Cardiac septum (tissue), 1 donor: ENCODE data around the gene RIOK3. TPM values are rescaled to one million over a fixed set of nuclear protein-coding genes. Genes with fewer than 3 reads are reported as not detected.
"Not testable (repeated sequence)": the region's sequence is repeated elsewhere in the genome, so short reads cannot be mapped to it uniquely, and the experiment has no call there.

Source experiments
- DNase-seq: peaks from one replicate; pipeline ENCODE4 v3.0.0-alpha.2; 2020; ENCODE audit warnings: low spot score
- intact Hi-C: fragments of 100-400 bp; cut with DNase I; formaldehyde crosslinking; loops from one replicate; pipeline ENCODE4 v1.14.0; 2022
- total RNA-seq: library from RNA; stranded (reverse); fragmentation: NEBNext Ultra II Directional; extraction: Animal tissue kit (Norgen Biotek cat#: 25700); gene quantifications from one replicate; pipeline ENCODE4 v1.2.1, GENCODE V29; 2021
- donor health status: DM: no; HTN: no; CAD: no.

Gene RIOK3
- total RNA-seq, 1 donor from 2014 or later, result 68.4 TPM

- DNase-seq, intact Hi-C loops: not testable (repeated sequence)
Observed at GRCh38 chr18:23489586-23489985, 36.5 kb downstream of the RIOK3 start.

DNA sequence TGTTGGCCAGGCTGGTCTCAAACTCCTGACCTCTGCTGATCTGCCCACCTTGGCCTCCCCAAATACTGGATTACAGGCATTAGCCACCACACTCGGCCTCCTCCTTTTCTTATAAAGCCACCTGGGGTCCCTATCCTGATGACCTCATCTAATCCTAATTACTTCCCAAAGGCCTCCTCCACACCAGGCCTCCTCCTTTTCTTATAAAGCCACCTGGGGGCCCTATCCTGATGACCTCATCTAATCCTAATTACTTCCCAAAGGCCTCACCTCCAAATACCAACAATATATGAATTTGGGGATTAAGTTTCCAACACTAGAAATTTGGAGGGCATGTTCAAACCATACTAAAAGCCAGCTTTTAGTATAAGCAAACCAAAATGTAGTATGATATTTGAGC, 40.6 kb downstream of the RIOK3 start:
- DNase-seq, result no peak
- intact Hi-C loops, result no loop called here

DNA sequence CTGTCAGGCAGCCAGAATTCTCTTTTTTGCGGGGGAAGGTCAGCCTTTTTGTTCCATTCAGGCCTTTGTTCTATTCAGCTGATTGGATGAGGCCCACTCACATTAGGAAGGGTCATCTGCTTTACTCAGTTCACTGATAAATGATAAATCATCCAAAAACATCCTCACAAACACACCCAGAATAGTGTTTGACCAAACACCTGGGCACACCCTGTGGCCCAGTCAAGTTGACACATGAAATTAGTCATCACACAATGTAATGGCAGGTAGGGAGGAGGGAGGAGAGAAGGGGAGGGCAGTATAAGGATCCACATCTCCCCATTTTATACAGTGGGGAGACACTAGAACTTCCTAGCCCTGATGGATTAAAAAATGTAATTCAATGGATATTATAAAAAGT, 41.9 kb downstream of the RIOK3 start:
- intact Hi-C loops, result no loop called here
- no peak for DNase-seq

DNA sequence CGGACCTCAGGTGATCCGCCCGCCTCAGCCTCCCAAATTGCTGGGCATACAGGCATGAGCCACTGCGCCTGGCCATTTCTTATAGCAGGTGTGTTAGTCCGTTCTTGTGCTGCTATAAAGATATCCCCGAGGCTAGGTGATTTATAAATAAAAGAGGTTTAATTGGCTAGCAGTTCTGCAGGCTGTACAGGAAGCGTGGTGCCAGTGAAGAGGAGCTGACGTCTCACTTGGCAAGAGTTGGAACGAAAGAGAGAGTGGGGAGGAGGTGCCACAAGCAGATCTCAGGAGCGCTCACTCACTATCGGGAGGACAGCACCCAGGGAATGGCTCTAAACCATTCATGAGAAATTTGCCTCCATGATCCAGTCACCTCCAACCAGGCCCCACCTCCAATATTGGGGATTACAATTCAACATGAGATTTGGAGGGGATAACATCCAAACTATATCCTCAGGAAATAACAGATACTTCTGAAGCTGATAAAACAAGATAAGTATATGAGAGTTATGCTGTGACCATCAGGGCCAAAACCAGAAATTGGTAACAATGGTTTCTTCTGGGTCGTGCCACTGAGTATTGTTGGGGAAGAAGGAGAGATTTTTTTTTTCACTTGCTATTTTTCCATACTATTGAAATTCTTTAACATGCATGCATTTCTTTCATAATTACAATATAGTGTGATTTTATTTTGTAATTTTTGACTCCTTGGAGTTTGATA, 42.8 kb downstream of the RIOK3 start:
- no peak for DNase-seq
- intact Hi-C loops, result no loop called here

- DNase-seq, result no peak
- intact Hi-C loops, result no loop called here
Observed at GRCh38 chr18:23498117-23498516, 45.0 kb downstream of the RIOK3 start.

DNA sequence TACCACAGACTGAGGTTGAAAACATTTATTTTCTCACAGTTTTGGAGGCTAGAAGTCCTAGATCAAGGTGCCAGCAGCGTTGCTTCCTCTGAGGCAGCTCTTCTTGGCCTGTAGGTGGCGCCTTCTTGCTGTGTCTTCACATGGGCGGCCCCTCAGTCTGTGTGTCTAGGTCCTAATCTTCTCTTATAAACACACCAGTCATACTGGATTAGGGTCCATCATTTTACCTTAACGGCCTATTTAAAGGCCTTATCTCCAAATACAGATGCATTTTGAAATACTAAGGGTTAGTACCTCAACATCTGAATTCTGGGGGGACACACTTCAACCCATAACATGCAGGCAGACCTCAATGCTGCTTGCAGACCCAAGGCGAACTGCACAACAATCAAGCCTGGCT, 45.8 kb downstream of the RIOK3 start:
- no peak for DNase-seq
- intact Hi-C loops, result no loop called here

- intact Hi-C loops, result no loop called here
- DNase-seq, result no peak
Observed at GRCh38 chr18:23499291-23499781, 46.2 kb downstream of the RIOK3 start.

DNA sequence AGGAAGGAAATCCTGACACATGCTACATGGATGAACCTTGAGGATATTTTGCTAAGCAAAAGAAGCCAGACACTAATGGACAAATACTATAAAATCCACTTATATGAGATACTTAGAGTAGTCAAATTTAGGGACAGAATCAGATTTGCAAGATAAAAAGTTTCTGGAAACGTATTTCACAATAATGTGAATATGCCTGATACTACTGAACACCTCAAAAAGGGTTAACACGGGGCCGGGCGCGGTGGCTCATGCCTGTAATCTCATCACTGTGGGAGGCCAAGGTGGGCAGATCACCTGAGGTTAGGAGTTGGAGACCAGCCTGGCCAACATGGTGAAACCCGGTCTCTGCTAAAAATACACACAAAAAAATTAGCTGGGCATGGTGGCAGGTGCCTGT, 48.5 kb downstream of the RIOK3 start:
- intact Hi-C loops, result loop anchor here (2.0 kb wide), 1 partner anchor 49 kb away; the partner anchor contains the start of gene RIOK3
- DNase-seq, result no peak

GRCh38 chr18:23502516-23503037, 49.5 kb downstream of the RIOK3 start:
- intact Hi-C loops, result loop anchor here (1.0 to 2.0 kb wide), 2 partner anchors 50 to 84 kb away; partner anchors contain the start of genes NPC1 and RIOK3
- no peak for DNase-seq

GRCh38 chr18:23503038-23503962, 50.2 kb downstream of the RIOK3 start, which contains the start of gene RMC1:
Gene RMC1 (plus strand): TSS chr18:23503511. CDS start chr18:23503619, 108 bp downstream.
- intact Hi-C loops, result loop anchor here (1.0 to 2.0 kb wide), 2 partner anchors 50 to 83 kb away; partner anchors contain the start of genes NPC1 and RIOK3
- DNase-seq, result peak; percentile 99

GRCh38 chr18:23503963-23504344, 50.9 kb downstream of the RIOK3 start:
- DNase-seq, result no peak
- intact Hi-C loops, result loop anchor here (1.0 to 2.0 kb wide), 2 partner anchors 51 to 82 kb away; partner anchors contain the start of genes NPC1 and RIOK3

DNA sequence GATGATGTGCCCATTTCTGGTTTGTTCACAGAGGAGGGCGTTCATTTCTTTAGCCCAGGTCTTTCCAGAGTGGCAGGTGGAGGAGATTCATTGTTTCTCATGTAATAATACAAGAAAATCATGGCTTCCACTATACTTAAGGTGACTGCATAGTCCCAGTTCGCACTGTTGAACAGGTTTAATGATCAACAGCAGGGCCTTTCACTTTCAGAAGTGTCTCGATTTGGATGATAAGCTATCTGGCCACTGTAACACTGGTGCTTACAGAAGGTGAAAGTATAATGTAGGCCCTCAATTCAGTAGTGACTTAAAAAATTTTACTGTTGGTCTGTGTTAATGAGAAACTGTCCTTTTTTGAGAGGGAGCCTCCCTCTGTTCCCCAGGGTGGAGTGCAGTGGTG, 51.6 kb downstream of the RIOK3 start:
- no peak for DNase-seq
- intact Hi-C loops, result no loop called here

- intact Hi-C loops, result no loop called here
- no peak for DNase-seq
Observed at GRCh38 chr18:23506393-23506792, 53.3 kb downstream of the RIOK3 start.

DNA sequence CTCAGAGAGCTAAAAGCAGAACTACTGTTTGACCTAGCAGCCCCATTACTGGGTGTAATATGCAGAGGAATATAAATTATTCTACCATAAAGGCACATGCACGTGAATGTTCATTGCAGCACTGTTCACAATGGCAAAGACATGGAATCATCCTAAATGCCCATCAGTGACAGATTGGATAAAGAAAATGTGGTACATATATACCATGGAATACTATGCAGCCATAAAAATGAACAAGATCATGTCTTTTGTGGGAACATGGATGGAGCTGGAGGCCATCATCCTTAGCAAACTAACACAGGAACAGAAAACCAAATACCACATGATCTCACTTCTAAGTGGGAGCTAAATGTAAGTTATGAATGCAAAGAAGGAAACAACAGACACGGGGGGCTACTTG, 57.8 kb downstream of the RIOK3 start:
- not testable (repeated sequence) for DNase-seq
- intact Hi-C loops, result loop anchor here (10.0 kb wide), 1 partner anchor 304 kb away; no protein-coding TSS in a partner anchor

DNA sequence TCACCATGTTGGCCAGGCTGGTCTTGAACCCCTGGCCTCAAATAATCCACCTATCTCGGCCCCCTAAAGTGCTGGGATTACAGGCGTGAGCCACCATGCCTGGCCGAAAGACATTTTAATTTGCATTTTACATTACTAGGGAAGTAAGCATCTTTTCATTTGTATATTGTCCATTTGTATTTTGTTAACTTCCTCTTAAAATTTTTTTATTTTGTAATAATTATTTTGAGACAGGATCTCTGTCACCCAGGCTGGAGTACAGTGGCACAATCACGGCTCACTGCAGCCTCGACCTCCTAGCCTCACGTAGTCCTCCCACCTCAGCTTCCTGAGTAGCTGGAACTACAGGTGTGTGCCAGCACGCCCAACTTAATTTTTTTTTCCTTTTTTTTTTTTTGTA, 59.1 kb downstream of the RIOK3 start:
- not testable (repeated sequence) for DNase-seq
- intact Hi-C loops, result loop anchor here (10.0 kb wide), 1 partner anchor 303 kb away; no protein-coding TSS in a partner anchor

DNA sequence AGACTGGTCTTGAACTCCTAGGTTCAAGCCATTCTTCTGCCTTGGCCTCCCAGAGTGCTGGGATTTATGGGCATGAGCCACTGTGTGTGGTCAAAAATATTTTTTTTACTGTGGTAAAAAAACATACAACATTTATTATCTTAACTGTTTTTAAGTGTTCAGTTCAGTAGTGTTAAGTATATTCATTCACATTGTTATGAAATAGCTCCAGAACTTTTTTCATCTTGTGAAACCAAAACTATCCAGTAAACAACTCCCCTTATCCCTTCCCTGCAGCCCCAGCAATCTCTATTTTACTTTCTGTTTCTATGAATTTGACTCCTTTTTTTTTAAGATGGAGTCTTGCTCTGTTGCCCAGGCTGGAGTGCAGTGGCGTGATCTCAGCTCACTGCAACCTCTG, 59.6 kb downstream of the RIOK3 start:
- DNase-seq, result no peak
- intact Hi-C loops, result loop anchor here (10.0 kb wide), 1 partner anchor 302 kb away; no protein-coding TSS in a partner anchor

GRCh38 chr18:23515911-23516546, 62.9 kb downstream of the RIOK3 start:
- intact Hi-C loops, result loop anchor here (2.0 to 10.0 kb wide), 2 partner anchors 71 to 299 kb away; partner anchors contain the start of gene NPC1
- DNase-seq, result peak; percentile 91

DNA sequence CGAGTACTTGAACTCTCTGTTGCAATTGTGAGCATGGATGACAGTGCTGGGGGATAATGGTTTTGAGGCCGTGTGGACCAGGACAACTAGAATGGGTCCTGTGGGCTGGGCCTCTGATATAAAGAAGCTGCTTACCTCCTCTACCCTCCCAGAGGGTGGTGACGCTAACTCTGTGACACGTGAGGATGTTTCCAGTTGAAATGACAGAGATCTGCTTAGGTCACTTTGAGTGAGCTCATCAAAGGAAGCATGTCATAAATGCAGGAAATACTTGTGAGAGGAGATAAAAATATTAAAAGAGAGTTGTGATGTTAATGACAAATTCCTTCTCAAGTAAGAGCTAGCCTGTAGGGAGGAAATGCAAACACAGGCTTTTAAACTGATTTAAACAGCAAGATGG, 66.6 kb downstream of the RIOK3 start:
- intact Hi-C loops, result loop anchor here (10.0 kb wide), 1 partner anchor 295 kb away; no protein-coding TSS in a partner anchor
- DNase-seq, result no peak

DNA sequence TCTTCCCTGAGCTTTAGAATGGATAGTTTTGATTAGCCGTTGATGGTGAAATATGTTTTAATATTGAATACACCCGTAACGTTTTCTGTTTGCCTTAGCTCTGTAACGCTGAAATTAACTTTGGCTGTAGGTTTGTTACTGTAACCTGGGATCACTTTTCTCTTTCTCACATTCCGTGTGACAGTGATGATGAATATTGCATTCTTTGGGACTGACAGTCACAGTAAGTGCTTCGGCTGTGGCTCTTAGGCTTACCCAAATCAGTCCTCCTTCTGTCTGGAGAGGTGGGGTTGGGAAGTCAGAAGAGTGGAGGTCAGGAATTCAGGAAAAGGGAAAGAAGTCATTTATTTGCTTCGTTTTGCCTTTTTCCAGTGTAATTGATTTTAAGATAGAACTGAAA, 68.2 kb downstream of the RIOK3 start:
- no peak for DNase-seq

More for the DNA sequence above, 68.2 kb downstream of the RIOK3 start:
- intact Hi-C loops, result no loop called here
